IMR-90 (cell line): Measurements from ENCODE around the gene ATP5F1C.

Experiments used
- MXI1 ChIP-seq: IDR thresholded peaks from 2 replicates; pipeline ENCODE4 v1.6.1; 2012; ENCODE audit warnings: low read depth, mild to moderate bottlenecking, low read length, moderate library complexity, borderline replicate concordance
- POLR2A ChIP-seq: IDR thresholded peaks from 2 replicates; pipeline ENCODE4 v1.6.1; 2012; ENCODE audit warnings: mild to moderate bottlenecking, low read depth, low read length
- RAD21 ChIP-seq: IDR thresholded peaks from 2 replicates; pipeline ENCODE4 v1.6.1; 2012; ENCODE audit warnings: low read length, improper control_type of control experiment
- TF ChIP-seq, protein P1 (sequence below): conservative IDR thresholded peaks from 2 replicates; pipeline ENCODE4 v1.5.1; 2012; ENCODE audit warnings: mild to moderate bottlenecking, low read depth, low read length, improper control_type of control experiment

DNA sequence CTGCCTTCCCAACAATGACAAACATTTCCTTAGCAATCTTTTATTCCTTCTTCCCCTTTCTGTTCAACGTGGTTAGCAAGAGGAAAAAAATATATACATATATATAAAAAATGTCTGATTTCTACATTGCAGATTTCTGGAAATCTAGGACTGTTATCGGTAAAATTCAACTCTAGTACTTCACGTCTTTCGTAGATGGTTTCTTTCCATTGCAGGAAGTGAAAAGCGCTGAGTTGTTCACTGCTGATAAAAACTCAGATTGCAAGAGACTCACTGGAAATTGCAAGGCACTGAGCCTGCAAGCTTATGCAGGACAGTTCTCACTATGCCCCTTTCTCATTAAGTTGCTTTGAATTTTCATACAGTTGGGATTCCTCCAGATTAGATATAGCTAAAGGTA, 24.0 kb upstream of the ATP5F1C start:
- TF ChIP-seq RAD21 (no peak), POLR2A (no peak), MXI1 (no peak)
- TF ChIP-seq, protein P1, sequence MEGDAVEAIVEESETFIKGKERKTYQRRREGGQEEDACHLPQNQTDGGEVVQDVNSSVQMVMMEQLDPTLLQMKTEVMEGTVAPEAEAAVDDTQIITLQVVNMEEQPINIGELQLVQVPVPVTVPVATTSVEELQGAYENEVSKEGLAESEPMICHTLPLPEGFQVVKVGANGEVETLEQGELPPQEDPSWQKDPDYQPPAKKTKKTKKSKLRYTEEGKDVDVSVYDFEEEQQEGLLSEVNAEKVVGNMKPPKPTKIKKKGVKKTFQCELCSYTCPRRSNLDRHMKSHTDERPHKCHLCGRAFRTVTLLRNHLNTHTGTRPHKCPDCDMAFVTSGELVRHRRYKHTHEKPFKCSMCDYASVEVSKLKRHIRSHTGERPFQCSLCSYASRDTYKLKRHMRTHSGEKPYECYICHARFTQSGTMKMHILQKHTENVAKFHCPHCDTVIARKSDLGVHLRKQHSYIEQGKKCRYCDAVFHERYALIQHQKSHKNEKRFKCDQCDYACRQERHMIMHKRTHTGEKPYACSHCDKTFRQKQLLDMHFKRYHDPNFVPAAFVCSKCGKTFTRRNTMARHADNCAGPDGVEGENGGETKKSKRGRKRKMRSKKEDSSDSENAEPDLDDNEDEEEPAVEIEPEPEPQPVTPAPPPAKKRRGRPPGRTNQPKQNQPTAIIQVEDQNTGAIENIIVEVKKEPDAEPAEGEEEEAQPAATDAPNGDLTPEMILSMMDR: no peak
